PC-9 (cell line): ENCODE results near the gene TMEM120B. TPM values are rescaled to one million over a fixed set of nuclear protein-coding genes. Genes with fewer than 3 reads are reported as not detected.
"Not testable (repeated sequence)": the region's sequence is repeated elsewhere in the genome, so short reads cannot be mapped to it uniquely, and the experiment has no call there.

Source experiments
- BruUV-seq: library from RNA; stranded (reverse); fragments of 400-500 nt; replicated peaks from 2 replicates; lab custom pipeline; 2021; lab: Mats Ljungman, UMichigan
- CTCF ChIA-PET: fragments of 300-600 bp; sonication (Branson Sonifier 250); formaldehyde crosslinking; loops from one replicate; lab custom pipeline; 2022; ENCODE audit warnings: antibody characterized with exemption; lab: Charles Lee
- POLR2A ChIA-PET: fragments of 300-600 bp; sonication (Branson Sonifier 250); formaldehyde crosslinking; loops from one replicate; lab custom pipeline; 2022; ENCODE audit warnings: antibody characterized with exemption; ENCODE audit not compliant: unreplicated experiment; lab: Charles Lee
- DNase-seq, 2 experiments: peaks; one replicate each; pipeline versions ENCODE4 v3.0.0 to v3.0.0-alpha.2; 2015 to 2022; ENCODE audit warnings: mixed read lengths in 1 of 2
- H2AFZ ChIP-seq: fragments of 200-600 bp; sonication (generic); 2 replicates; pipeline ENCODE4 v1.8.1; 2017; ENCODE audit warnings: antibody characterized with exemption
- H3F3A ChIP-seq: fragments of 200-600 bp; sonication (generic); 2 replicates; pipeline ENCODE4 v1.8.1; 2017; ENCODE audit warnings: antibody characterized with exemption, mild to moderate bottlenecking, low read depth; ENCODE audit not compliant: insufficient read depth
- H3K27ac ChIP-seq: fragments of 200-600 bp; sonication (generic); 2 replicates; pipeline ENCODE4 v1.6.1; 2016; ENCODE audit warnings: mixed run types
- H3K27me3 ChIP-seq: fragments of 200-600 bp; sonication (generic); 2 replicates; pipeline ENCODE4 v1.6.1; 2016; ENCODE audit warnings: low read depth, mixed run types; ENCODE audit not compliant: insufficient read depth
- H3K36me3 ChIP-seq: fragments of 200-600 bp; sonication (generic); 2 replicates; pipeline ENCODE4 v1.6.1; 2016; ENCODE audit warnings: low read depth, mixed run types
- H3K4me1 ChIP-seq: fragments of 200-600 bp; sonication (generic); replicated peaks from 2 replicates; pipeline ENCODE4 v1.6.1; 2016; ENCODE audit warnings: mixed run types; ENCODE audit not compliant: insufficient read depth
- H3K4me2 ChIP-seq: fragments of 200-600 bp; sonication (generic); 2 replicates; pipeline ENCODE4 v1.6.1; 2017; ENCODE audit warnings: mixed run types
- H3K4me3 ChIP-seq: fragments of 200-600 bp; sonication (generic); 2 replicates; pipeline ENCODE4 v1.6.1; 2016; ENCODE audit warnings: mixed run types
- H3K79me2 ChIP-seq: fragments of 200-600 bp; sonication (generic); 2 replicates; pipeline ENCODE4 v1.6.1; 2017; ENCODE audit warnings: low read depth, mixed run types
- H3K9me2 ChIP-seq: fragments of 200-600 bp; sonication (generic); 2 replicates; pipeline ENCODE4 v1.8.1; 2017; ENCODE audit warnings: mild to moderate bottlenecking; ENCODE audit not compliant: insufficient read depth
- H3K9me3 ChIP-seq: fragments of 200-600 bp; sonication (generic); 2 replicates; pipeline ENCODE4 v1.8.1; 2016; ENCODE audit warnings: low read depth; ENCODE audit not compliant: insufficient read depth
- H4K20me1 ChIP-seq: fragments of 200-600 bp; sonication (generic); 2 replicates; pipeline ENCODE4 v1.8.1; 2017; ENCODE audit not compliant: insufficient read depth
- CTCF ChIP-seq: fragments of 200-600 bp; sonication (generic); conservative IDR thresholded peaks from 2 replicates; pipeline ENCODE4 v1.6.1; 2017; ENCODE audit warnings: mixed run types, antibody characterized with exemption, mild to moderate bottlenecking, moderate library complexity
- EZH2 ChIP-seq: fragments of 200-600 bp; sonication (generic); IDR thresholded peaks from 2 replicates; pipeline ENCODE4 v1.8.0; 2017; ENCODE audit warnings: antibody characterized with exemption, low read depth
- intact Hi-C: fragments of 100-400 bp; cut with micrococcal nuclease; formaldehyde crosslinking; loops from one replicate; pipeline ENCODE4 v1.10.0; 2022; ENCODE audit not compliant: unreplicated experiment
- total RNA-seq: library from RNA; stranded (reverse); gene quantifications from 2 replicates; pipeline ENCODE4 v1.2.3, GENCODE V29; 2021

TMEM120B gene
- total RNA-seq, 1 experiment from 2014 or later, result 12.4 TPM

DNA sequence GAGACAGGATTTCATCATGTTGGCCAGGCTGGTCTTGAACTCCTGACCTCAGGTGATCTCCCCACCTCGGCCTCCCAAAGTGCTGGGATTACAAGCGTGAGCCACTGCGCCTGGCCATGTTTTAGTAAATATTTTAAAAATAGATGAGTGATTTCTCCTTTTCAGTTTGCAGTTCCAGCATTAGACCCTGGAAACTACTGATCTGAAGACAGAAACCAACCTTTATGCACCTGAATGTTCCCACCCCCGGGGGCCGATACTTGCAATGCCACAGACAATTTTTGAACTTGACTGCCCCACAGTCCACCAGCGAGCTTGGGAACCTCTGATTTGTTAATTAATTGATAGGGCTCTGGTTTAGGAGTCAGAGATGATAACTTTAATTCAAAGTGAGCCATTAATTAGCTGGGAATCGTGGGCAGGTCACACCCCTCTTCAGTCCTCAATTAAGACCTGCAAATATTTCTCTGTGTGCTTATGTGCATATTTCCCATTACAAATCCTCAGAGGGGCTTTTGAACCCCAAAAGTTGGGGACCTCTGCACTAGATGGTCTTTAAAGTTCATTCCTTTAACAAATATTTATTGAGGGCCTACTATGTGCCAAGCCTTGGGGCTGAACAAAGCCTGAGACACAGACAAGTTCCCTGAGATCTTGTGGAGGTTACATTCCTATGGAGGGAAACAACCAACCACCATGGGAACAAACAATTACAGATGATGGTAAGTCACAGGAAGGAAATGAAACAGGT lies 4.1 kb upstream of the TMEM120B start:
- no peak overlapping the region for H3K4me3 ChIP-seq
- H3K36me3 ChIP-seq, result no peaks in the 10 kb centered on the region
- H3K9me2 ChIP-seq, result no peaks in the 10 kb centered on the region
- peaks cover 22% of the 10 kb centered on the region; the same call in 1 of the 2 replicates for H3F3A ChIP-seq
- no peak for TF ChIP-seq CTCF
- TF ChIP-seq EZH2, result no peak
- intact Hi-C loops, result no loop called here
- H2AFZ ChIP-seq, result no peak overlapping the region
- H3K9me3 ChIP-seq, result no peaks in the 10 kb centered on the region
- no peaks in the 10 kb centered on the region for H3K27me3 ChIP-seq
- ChIA-PET CTCF (no interaction called here), POLR2A (no interaction called here)
- peaks cover 8% of the 10 kb centered on the region for H3K79me2 ChIP-seq
- peaks cover 9% of the 10 kb centered on the region for H3K4me1 ChIP-seq
- DNase-seq, result no peak
- no peak overlapping the region for H3K27ac ChIP-seq
- H3K4me2 ChIP-seq, result no peak overlapping the region
- no peaks in the 10 kb centered on the region for H4K20me1 ChIP-seq
- BruUV-seq, result no TSS peak

- BruUV-seq, intact Hi-C loops, H2AFZ ChIP-seq, H3K4me3 ChIP-seq, H3K4me2 ChIP-seq, H3K36me3 ChIP-seq, H3K9me2 ChIP-seq, H3K27me3 ChIP-seq, H4K20me1 ChIP-seq, DNase-seq, CTCF ChIA-PET, H3K9me3 ChIP-seq, POLR2A ChIA-PET: not testable (repeated sequence)
- H3K27ac ChIP-seq, result peak overlapping the region; percentile 62; the same call in 1 of the 2 replicates
- H3K4me1 ChIP-seq, result peaks cover 15% of the 10 kb centered on the region
- peaks cover 25% of the 10 kb centered on the region; the same call in 1 of the 2 replicates for H3F3A ChIP-seq
- H3K79me2 ChIP-seq, result peaks cover 12% of the 10 kb centered on the region
Observed at GRCh38 chr12:121709064-121709424, 3.5 kb upstream of the TMEM120B start.

DNA sequence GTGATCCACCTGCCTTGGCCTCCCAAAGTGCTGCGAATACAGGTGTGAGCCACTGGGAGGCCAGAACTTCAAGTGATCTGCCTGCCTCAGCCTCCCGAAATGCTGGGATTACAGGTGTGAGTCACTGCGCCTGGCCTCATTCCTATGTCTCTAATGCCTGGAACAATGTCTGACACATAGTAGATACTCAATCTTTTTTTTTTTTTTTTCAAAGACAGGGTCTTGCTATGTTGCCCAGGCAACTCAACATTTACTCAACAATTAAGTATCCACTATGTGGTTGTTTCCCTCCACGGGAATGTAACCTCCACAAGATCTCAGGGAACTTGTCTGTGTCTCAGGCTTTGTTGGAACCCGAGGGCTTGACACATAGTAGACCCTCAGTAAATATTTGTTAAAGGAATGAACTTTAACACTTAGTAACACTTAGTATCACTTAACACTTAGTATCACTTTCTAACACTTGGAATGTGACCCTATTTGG lies 3.0 kb upstream of the TMEM120B start:
- Histone ChIP-seq H3K27me3 (no peaks in the 10 kb centered on the region), H3K36me3 (no peaks in the 10 kb centered on the region), H4K20me1 (no peaks in the 10 kb centered on the region), H3F3A (peaks cover 26% of the 10 kb centered on the region; the same call in 1 of the 2 replicates), H3K4me3 (no peak overlapping the region), H3K4me2 (no peak overlapping the region), H3K27ac (peak overlapping the region; percentile 62), H2AFZ (no peak overlapping the region), H3K9me3 (no peaks in the 10 kb centered on the region), H3K4me1 (peaks cover 17% of the 10 kb centered on the region), H3K79me2 (peaks cover 15% of the 10 kb centered on the region), H3K9me2 (no peaks in the 10 kb centered on the region)
- intact Hi-C loops, result no loop called here
- no TSS peak for BruUV-seq
- DNase-seq, result peak; percentile 48 to 86
- TF ChIP-seq CTCF (no peak; the same call in 1 of the 2 replicates), EZH2 (no peak)
- POLR2A ChIA-PET, result no interaction called here
- CTCF ChIA-PET, result no interaction called here
